ENCODE data around the gene ZCCHC7.
"Not testable (repeated sequence)": the region's sequence is repeated elsewhere in the genome, so short reads cannot be mapped to it uniquely, and the experiment has no call there.

Gene ZCCHC7

DNA sequence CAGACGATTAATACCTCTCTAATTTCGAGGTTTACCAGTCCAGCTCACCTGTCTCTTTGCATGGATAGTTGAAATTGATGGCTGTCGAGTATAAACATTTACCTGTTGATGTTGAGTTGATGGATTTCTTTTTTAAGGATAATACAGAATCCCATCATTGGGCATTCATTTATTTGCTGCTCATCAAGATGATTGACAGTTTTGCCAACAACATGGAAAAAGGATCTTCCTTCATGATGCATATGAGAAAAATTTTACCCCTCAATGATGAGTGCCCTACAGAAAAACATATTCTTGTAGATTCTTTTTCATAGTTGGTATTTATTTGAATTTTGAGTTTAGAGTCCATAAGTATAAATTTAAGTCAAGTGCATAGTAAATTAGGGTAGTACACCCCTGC lies 59.2 kb downstream of the ZCCHC7 start:
- no peak for DNase-seq

DNA sequence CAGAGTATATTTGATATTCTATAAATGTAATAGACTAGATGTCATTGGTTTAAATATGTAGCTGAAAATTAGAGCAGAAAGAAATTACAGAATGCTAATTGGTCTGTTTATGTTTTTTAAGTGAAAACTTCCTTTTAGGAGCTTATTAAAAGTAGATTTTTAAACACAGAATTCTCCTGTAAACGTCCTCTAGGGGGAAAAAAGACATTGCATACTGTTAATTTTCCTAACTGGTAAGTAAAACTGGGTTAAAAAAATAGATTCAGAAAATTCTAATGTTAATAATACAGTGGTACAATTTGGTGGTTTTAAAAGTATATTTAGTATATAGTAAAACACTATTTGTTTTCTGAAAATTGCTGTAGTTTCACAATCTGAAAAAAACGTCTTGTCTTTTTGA lies 59.8 kb downstream of the ZCCHC7 start:
- DNase-seq: no peak

GRCh38 chr9:37182718-37183117 lies 62.3 kb downstream of the ZCCHC7 start:
- DNase-seq: no peak

GRCh38 chr9:37184905-37185867 lies 64.8 kb downstream of the ZCCHC7 start:
- no peak for DNase-seq

DNA sequence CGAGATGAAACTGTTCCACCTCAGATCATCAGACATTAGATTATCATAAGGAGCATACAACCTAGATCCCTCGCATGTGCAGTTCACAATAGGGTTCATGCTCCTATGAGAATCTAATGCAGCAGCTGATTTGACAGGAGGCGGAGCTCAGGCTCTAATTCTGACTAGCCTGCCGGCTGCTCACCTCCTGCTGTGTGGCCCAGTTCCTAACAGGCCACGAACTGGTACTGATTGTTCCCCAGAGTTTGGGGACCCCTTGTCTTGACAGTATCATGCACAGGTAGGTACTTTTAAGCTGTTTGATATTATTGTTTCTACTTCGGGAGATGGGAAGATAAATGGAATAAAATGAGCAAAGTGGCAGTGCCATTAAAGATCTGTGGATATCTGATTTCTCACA lies 66.9 kb downstream of the ZCCHC7 start:
- no peak for DNase-seq

GRCh38 chr9:37187713-37188439 lies 67.5 kb downstream of the ZCCHC7 start:
- DNase-seq: no peak

DNA sequence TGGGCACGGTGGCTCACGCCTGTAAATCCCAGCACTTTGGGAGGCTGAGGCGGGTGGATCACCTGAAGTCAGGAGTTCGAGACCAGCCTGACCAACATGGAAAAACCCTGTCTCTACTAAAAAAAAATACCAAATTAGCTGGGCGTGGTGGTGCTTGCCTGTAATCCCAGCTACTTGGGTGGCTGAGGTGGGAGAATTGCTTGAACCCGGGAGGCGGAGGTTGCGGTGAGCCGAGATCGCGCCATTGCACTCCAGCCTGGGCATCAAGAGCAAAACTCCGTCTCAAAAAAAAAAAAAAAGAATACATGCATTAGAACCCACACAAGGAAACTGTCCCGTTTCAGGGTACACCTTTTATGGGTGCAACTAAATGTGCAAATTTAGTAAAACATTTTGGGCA lies 70.4 kb downstream of the ZCCHC7 start:
- DNase-seq: not testable (repeated sequence)

GRCh38 chr9:37191403-37192089 lies 71.2 kb downstream of the ZCCHC7 start:
- DNase-seq: no peak

DNA sequence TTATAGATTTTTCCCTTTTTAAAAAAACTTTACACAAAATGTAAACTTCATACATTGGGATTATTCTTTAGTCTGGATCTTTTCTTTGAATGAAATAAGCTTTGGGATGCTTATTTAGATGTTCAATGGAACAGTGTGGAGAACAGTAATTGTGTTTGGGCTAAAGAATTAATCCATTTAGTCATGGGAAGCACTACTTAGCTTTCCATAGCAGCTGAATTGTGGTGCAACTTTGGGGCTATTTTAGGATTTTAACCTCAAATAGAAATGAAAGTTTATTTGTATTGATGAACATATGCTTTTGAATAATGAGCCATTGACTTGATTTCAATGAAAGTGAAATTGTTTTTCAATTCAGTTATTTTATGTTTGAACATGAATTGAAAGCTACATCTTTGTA lies 72.4 kb downstream of the ZCCHC7 start:
- DNase-seq: no peak

- no peak for DNase-seq
These were observed 77.0 kb downstream of the ZCCHC7 start for GRCh38 chr9:37197158-37198038.

DNA sequence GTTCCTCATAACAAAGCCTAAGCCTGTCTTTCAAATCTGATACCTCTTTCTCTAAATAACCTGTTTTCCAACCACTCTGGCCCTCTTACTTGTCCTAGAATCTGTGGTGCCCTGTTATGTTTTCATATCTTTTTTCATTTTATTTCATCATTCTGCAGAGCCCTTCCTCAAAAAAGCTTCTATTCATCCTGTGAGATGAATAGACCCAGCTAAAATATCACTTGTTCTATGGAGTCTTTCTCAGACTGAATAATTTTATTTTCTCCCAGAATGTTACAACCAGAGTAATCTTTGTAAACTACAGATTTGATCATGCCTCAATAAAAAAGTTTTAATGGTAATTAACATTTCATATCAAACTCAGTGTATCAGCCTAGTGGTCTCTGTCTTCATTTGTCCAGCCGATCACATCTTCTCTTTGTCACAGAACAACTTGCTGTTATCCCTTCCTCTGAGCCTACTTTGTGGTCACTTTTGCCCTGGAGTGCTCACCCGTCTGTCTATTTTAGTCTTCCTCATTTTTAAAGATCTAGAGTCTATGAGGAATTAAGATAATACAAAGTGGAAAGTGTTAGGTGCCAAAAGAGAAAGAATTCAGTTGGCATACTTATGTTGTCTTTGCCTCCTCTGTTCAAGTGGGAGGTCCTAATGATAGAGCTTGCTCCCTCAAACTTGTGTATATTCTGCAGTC lies 77.8 kb downstream of the ZCCHC7 start:
- DNase-seq: no peak

DNA sequence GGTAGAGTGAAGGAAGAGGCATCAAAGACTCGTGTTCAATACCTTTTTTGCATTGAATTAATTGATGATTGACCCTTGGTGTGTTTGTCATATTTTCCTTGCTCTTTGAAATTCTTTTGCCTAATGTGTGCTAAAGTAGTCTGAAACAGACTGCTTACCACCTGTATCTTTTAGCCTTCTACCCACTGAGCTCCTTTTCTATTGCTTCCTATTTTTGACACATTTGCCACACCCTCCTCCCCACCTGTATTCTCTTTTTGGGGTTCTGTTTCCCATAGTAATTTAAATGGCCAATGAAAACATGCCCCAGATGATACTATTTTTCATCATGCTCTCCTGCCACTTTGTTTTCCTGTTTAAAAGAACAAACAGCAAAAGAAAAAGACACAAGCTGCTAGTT lies 78.5 kb downstream of the ZCCHC7 start:
- DNase-seq: no peak

DNA sequence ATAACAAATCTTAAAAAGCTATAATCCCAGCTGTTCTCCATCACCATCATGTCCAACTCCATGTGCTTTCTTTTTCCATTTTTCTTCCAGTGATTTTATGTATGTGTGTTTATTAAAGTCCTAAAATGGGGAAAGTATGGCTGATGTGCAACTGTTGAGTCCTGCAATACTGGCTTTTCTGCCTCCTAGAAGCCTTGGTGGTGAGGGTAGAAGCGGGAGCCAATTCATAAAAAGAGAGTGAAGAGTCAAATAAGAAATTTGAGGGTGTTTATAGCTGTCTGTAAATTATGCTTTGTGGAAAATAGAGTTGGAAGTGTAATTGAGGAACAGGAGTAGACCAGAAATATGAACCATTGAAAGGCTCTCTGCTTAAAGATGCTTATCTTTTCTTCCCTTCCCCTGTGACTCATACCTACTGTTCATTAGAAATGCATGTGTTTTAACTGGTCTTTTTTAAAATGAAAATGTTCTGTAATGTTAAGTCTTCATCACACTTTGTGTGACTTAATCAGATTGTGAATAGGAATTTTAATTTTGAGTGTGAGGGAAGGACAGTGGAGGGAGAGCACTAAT lies 80.1 kb downstream of the ZCCHC7 start:
- peak; percentile 28 for DNase-seq

GRCh38 chr9:37201581-37201980 lies 81.2 kb downstream of the ZCCHC7 start:
- no peak for DNase-seq

- no peak for DNase-seq
These were observed 81.7 kb downstream of the ZCCHC7 start for GRCh38 chr9:37202091-37202490.

GRCh38 chr9:37203456-37203855 lies 83.1 kb downstream of the ZCCHC7 start:
- DNase-seq: not testable (repeated sequence)

- no peak for DNase-seq
These were observed 85.8 kb downstream of the ZCCHC7 start for GRCh38 chr9:37206121-37206620.

- no peak for DNase-seq
These were observed 89.3 kb downstream of the ZCCHC7 start for GRCh38 chr9:37209431-37210386.

GRCh38 chr9:37210737-37211523 lies 90.6 kb downstream of the ZCCHC7 start:
- DNase-seq: no peak
